Measurements from ENCODE around the gene UTP14C.
"Not testable (repeated sequence)": the region's sequence is repeated elsewhere in the genome, so short reads cannot be mapped to it uniquely, and the experiment has no call there.

Gene UTP14C

DNA sequence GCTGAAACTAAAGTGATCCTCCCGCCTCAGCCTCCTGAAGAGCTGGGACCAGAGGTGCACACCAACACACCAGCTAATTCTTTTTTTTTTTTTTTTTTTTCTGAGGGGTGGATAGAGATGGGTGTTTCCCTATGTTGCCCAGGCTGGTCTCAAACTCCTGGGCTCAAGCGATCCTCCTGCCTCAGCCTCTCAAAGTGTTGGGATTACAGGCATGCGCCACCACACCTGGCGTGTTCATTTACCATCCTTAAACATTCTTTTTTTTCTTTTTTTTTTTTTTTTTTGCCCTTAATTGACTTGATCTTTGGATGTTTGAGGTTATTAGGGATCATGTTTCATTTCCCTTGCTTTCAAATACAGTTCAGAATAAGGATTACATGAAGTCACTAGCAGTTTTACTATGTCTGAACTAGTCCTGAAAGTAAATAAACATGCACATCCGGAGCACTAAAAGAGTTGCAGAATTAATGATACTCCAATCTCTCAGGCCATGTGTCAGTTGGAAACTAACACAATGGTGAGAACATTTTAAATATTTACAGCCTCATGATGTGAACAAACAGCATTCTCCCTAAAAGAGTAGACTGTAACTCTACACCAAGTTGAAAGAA, 10.2 kb downstream of the UTP14C start:
- no peaks in the 10 kb centered on the region for H3K4me1 ChIP-seq (ENCODE audit: control insufficient read depth in 2 of 2, insufficient read depth in 2 of 2, low read length in 2 of 2)
- H3K36me3 ChIP-seq (ENCODE audit: control insufficient read depth in 2 of 2, insufficient read depth in 2 of 2, low read length in 2 of 2): no peaks in the 10 kb centered on the region
- H3K9me3 ChIP-seq (ENCODE audit: control insufficient read depth in 2 of 2, low read length in 2 of 2): no peaks in the 10 kb centered on the region
- H3K9ac ChIP-seq (ENCODE audit: low read depth in 1 of 2, low read length in 2 of 2): no peak overlapping the region
- no peak overlapping the region for H3K4me3 ChIP-seq (ENCODE audit: low read length in 2 of 2)
- H3K27ac ChIP-seq (ENCODE audit: low read depth in 2 of 2, low read length in 2 of 2): no peak overlapping the region
- H3K27me3 ChIP-seq (ENCODE audit: control insufficient read depth in 2 of 2, insufficient read depth in 2 of 2, low read length in 2 of 2): no peaks in the 10 kb centered on the region

DNA sequence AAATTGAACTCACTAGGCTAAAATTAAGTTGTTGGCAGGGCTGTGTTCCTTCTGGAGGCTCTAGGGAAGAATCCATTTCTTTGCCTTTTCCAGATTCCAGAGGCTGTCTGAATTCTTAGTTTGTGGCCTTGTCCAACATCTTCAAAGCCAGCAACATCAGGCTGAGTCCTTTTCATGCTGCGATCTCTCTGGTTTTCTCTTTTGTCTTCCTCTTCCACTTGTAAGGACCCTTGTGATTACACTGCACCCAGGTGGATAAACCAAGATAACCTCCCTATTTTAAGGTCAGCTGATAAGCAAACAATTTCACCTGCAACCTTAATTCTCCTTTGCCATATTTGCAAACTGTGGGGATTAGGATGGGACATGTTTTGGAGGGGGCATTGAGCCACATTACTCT, 11.5 kb downstream of the UTP14C start:
- Histone ChIP-seq H3K4me3 (ENCODE audit: low read length in 2 of 2) (no peak overlapping the region), H3K9ac (ENCODE audit: low read depth in 1 of 2, low read length in 2 of 2) (no peak overlapping the region), H3K36me3 (ENCODE audit: control insufficient read depth in 2 of 2, insufficient read depth in 2 of 2, low read length in 2 of 2) (no peaks in the 10 kb centered on the region), H3K27ac (ENCODE audit: low read depth in 2 of 2, low read length in 2 of 2) (no peak overlapping the region), H3K9me3 (ENCODE audit: control insufficient read depth in 2 of 2, low read length in 2 of 2) (no peaks in the 10 kb centered on the region), H3K27me3 (ENCODE audit: control insufficient read depth in 2 of 2, insufficient read depth in 2 of 2, low read length in 2 of 2) (no peaks in the 10 kb centered on the region), H3K4me1 (ENCODE audit: control insufficient read depth in 2 of 2, insufficient read depth in 2 of 2, low read length in 2 of 2) (no peaks in the 10 kb centered on the region)

DNA sequence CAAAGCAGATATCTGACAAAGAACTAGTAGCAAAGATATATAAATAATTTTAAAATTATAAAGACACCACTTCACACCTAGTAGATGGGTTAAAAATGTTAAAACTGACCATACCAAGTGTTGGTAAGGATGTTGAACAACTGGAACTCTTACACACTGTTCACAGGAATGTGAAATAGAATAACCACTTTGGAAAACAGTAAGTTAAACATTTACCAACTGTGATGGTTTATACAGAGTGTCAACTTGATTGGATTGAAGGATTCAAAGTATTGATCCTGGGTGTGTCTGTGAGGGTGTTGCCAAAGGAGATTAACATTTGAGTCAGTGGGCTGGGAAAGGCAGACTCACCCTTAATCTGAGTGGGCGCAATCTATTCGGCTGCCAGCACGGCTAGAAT, 19.2 kb downstream of the UTP14C start:
- Histone ChIP-seq H3K36me3 (ENCODE audit: control insufficient read depth in 2 of 2, insufficient read depth in 2 of 2, low read length in 2 of 2) (no peaks in the 10 kb centered on the region), H3K9ac (ENCODE audit: low read depth in 1 of 2, low read length in 2 of 2) (no peak overlapping the region), H3K4me3 (ENCODE audit: low read length in 2 of 2) (no peak overlapping the region), H3K9me3 (ENCODE audit: control insufficient read depth in 2 of 2, low read length in 2 of 2) (no peaks in the 10 kb centered on the region), H3K27ac (ENCODE audit: low read depth in 2 of 2, low read length in 2 of 2) (no peak overlapping the region), H3K4me1 (ENCODE audit: control insufficient read depth in 2 of 2, insufficient read depth in 2 of 2, low read length in 2 of 2) (no peaks in the 10 kb centered on the region), H3K27me3 (ENCODE audit: control insufficient read depth in 2 of 2, insufficient read depth in 2 of 2, low read length in 2 of 2) (no peaks in the 10 kb centered on the region)

DNA sequence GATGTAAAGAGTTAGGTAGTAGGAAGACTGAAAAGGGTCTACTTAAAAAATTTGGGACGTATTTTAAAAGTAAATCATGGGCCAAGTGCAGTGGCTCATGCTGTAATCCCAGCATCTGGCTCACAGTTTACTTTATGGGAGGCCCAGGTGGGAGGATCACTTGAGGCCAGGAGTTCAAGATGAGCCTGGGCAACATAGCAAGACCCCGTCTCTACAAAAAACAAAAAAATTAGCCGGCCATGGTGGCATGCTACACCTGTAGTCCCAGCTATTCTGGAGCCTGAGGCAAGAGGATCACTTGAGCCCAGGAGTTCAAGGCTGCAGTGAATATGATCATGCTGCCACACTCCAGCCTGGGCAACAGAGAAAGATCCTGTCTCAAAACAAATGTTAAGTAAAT, 23.0 kb downstream of the UTP14C start:
- Histone ChIP-seq H3K27me3 (ENCODE audit: control insufficient read depth in 2 of 2, insufficient read depth in 2 of 2, low read length in 2 of 2) (no peaks in the 10 kb centered on the region), H3K4me3 (ENCODE audit: low read length in 2 of 2) (no peak overlapping the region), H3K36me3 (ENCODE audit: control insufficient read depth in 2 of 2, insufficient read depth in 2 of 2, low read length in 2 of 2) (no peaks in the 10 kb centered on the region)

DNA sequence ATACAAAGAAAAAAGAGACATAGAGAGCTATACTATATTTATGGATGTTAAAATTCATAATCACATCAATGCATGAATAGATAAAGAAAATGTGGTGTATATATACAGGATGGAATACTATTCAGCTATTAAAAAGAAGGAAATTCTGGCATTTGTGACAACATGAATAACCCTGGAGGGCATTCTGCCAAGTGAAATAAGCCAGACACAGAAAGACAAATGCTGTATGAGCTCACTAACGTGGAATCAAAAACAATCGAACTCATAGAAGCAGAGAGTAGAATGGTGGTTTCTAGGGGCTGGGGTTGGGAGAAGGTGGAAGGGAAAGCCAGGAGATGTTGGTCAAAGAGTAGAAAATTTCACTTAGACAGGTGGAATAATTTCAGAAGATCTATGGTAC, 24.0 kb downstream of the UTP14C start:
- no peaks in the 10 kb centered on the region for H3K4me1 ChIP-seq (ENCODE audit: control insufficient read depth in 2 of 2, insufficient read depth in 2 of 2, low read length in 2 of 2)
- H3K27ac ChIP-seq (ENCODE audit: low read depth in 2 of 2, low read length in 2 of 2): no peak overlapping the region

More for the DNA sequence above, 23.0 kb downstream of the UTP14C start:
- Histone ChIP-seq H3K9me3 (ENCODE audit: control insufficient read depth in 2 of 2, low read length in 2 of 2) (no peaks in the 10 kb centered on the region), H3K4me1 (ENCODE audit: control insufficient read depth in 2 of 2, insufficient read depth in 2 of 2, low read length in 2 of 2) (no peaks in the 10 kb centered on the region), H3K27ac (ENCODE audit: low read depth in 2 of 2, low read length in 2 of 2) (no peak overlapping the region), H3K9ac (ENCODE audit: low read depth in 1 of 2, low read length in 2 of 2) (no peak overlapping the region)

DNA sequence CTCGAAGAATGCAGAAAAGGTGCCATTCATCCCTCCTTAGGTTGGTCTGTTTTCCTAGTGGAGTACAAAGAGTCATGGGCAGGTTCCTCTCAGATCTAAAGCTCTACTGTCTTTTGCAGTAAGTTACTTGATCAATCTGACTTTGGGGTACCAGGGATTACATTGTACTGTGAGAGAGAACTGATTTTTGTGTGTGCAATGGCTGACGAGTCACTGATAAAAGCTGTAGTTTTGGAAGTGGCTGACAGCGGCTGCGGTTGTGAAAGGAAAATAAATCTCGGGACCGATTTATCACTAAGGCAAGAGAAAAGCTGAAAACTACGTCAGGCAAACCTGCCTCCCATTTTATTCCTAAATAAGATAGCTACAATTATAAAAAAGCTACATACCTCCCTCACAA, 26.9 kb downstream of the UTP14C start:
- H3K27me3 ChIP-seq (ENCODE audit: control insufficient read depth in 2 of 2, insufficient read depth in 2 of 2, low read length in 2 of 2): no peaks in the 10 kb centered on the region
- H3K9ac ChIP-seq (ENCODE audit: low read depth in 1 of 2, low read length in 2 of 2): no peak overlapping the region
- H3K4me3 ChIP-seq (ENCODE audit: low read length in 2 of 2): no peak overlapping the region
- no peaks in the 10 kb centered on the region for H3K4me1 ChIP-seq (ENCODE audit: control insufficient read depth in 2 of 2, insufficient read depth in 2 of 2, low read length in 2 of 2)
- H3K9me3 ChIP-seq (ENCODE audit: control insufficient read depth in 2 of 2, low read length in 2 of 2): no peaks in the 10 kb centered on the region
- no peak overlapping the region for H3K27ac ChIP-seq (ENCODE audit: low read depth in 2 of 2, low read length in 2 of 2)
- no peaks in the 10 kb centered on the region for H3K36me3 ChIP-seq (ENCODE audit: control insufficient read depth in 2 of 2, insufficient read depth in 2 of 2, low read length in 2 of 2)

More for the DNA sequence above, 24.0 kb downstream of the UTP14C start:
- H3K36me3 ChIP-seq (ENCODE audit: control insufficient read depth in 2 of 2, insufficient read depth in 2 of 2, low read length in 2 of 2): no peaks in the 10 kb centered on the region
- no peaks in the 10 kb centered on the region for H3K27me3 ChIP-seq (ENCODE audit: control insufficient read depth in 2 of 2, insufficient read depth in 2 of 2, low read length in 2 of 2)
- H3K9me3 ChIP-seq (ENCODE audit: control insufficient read depth in 2 of 2, low read length in 2 of 2): no peaks in the 10 kb centered on the region
- H3K9ac ChIP-seq (ENCODE audit: low read depth in 1 of 2, low read length in 2 of 2): no peak overlapping the region
- no peak overlapping the region for H3K4me3 ChIP-seq (ENCODE audit: low read length in 2 of 2)

DNA sequence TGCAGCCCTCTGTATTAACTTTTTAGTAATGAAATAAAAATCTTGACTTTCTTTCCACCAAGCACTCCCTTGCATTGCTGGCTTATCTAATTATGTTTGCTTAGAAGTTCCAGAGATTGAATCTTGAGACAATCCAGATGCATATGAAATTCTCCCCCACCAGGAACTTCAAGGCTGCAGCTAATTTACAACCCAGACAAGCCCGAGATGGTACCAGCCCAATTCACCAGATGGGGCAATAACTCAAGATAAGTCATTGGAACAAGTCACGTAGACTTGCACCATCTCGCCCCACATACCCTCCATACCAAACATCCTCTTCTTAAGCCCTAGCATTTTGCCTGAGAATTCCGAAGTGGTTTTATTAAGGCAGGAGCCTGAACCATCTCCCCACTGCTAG, 29.0 kb downstream of the UTP14C start:
- no peak overlapping the region for H3K9ac ChIP-seq (ENCODE audit: low read depth in 1 of 2, low read length in 2 of 2)
- H3K9me3 ChIP-seq (ENCODE audit: control insufficient read depth in 2 of 2, low read length in 2 of 2): no peaks in the 10 kb centered on the region
- H3K27ac ChIP-seq (ENCODE audit: low read depth in 2 of 2, low read length in 2 of 2): no peak overlapping the region
- no peaks in the 10 kb centered on the region for H3K36me3 ChIP-seq (ENCODE audit: control insufficient read depth in 2 of 2, insufficient read depth in 2 of 2, low read length in 2 of 2)
- no peak overlapping the region for H3K4me3 ChIP-seq (ENCODE audit: low read length in 2 of 2)
- no peaks in the 10 kb centered on the region for H3K4me1 ChIP-seq (ENCODE audit: control insufficient read depth in 2 of 2, insufficient read depth in 2 of 2, low read length in 2 of 2)
- H3K27me3 ChIP-seq (ENCODE audit: control insufficient read depth in 2 of 2, insufficient read depth in 2 of 2, low read length in 2 of 2): no peaks in the 10 kb centered on the region

DNA sequence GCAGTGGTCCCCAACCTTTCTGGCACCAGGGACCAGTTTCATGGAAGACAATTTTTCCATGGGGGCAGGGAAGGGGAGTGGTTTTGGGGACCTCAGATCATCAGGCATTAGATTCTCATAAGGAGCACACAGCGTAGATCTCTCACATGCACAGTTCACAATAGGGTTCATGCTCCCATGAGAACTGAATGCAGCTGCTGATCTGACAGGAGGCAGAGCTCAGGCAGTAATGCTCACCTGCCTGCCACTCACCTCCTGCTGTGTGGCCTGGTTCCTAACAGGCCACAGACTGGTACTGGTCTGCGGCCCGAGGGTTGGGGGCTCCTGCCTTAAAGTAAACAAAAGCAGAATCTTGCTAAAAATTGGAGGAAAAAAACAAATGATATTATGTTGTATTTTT, 36.6 kb downstream of the UTP14C start:
- H3K36me3 ChIP-seq (ENCODE audit: control insufficient read depth in 2 of 2, insufficient read depth in 2 of 2, low read length in 2 of 2); H3K9me3 ChIP-seq (ENCODE audit: control insufficient read depth in 2 of 2, low read length in 2 of 2); H3K27ac ChIP-seq (ENCODE audit: low read depth in 2 of 2, low read length in 2 of 2); H3K4me3 ChIP-seq (ENCODE audit: low read length in 2 of 2); H3K27me3 ChIP-seq (ENCODE audit: control insufficient read depth in 2 of 2, insufficient read depth in 2 of 2, low read length in 2 of 2); H3K9ac ChIP-seq (ENCODE audit: low read depth in 1 of 2, low read length in 2 of 2); H3K4me1 ChIP-seq (ENCODE audit: control insufficient read depth in 2 of 2, insufficient read depth in 2 of 2, low read length in 2 of 2): not testable (repeated sequence)

DNA sequence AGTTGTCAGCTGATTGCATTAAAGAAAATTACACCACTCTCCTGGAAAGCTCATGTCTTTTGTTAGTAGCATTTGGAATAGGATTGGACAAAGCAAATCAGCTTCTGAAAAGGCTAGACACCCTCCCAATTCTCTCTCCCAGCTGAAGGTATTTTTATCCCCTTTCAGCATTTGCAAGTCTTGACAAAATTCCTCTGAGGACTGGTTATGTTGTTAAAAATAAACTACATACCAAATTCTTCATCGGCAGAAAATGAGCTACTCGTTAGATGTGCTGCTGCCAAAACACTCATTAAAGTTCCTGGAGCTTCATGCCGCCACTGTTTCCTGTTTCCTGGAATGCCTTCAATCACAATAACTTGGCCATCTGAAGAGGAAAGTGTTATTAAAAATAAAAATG, 37.1 kb downstream of the UTP14C start:
- Histone ChIP-seq H3K27ac (ENCODE audit: low read depth in 2 of 2, low read length in 2 of 2) (no peak overlapping the region), H3K4me1 (ENCODE audit: control insufficient read depth in 2 of 2, insufficient read depth in 2 of 2, low read length in 2 of 2) (no peaks in the 10 kb centered on the region), H3K9me3 (ENCODE audit: control insufficient read depth in 2 of 2, low read length in 2 of 2) (peaks cover 0 to 3% of the 10 kb centered on the region in 2 donors), H3K36me3 (ENCODE audit: control insufficient read depth in 2 of 2, insufficient read depth in 2 of 2, low read length in 2 of 2) (no peaks in the 10 kb centered on the region), H3K4me3 (ENCODE audit: low read length in 2 of 2) (no peak overlapping the region), H3K27me3 (ENCODE audit: control insufficient read depth in 2 of 2, insufficient read depth in 2 of 2, low read length in 2 of 2) (no peaks in the 10 kb centered on the region), H3K9ac (ENCODE audit: low read depth in 1 of 2, low read length in 2 of 2) (no peak overlapping the region)

DNA sequence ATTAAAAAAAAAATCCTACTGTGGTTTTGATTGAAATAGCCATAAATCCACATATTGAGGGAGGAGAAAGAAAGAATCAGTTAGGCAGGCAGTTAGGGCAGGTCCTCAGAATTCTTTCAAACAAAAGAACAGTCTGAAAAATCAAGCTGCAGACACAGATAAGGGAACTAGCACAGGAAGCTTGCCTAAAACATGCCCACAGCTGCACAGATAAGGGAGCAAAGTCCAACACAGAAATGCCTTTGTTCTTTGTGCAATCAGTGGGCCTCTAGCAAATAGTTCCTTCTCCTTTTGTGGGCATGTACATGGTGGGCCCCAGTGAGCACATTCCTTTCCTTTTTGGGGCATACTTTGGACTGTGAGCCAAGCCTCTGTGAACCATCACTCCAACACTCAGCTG, 42.7 kb downstream of the UTP14C start:
- H3K4me3 ChIP-seq (ENCODE audit: low read length in 2 of 2): no peak overlapping the region
- H3K36me3 ChIP-seq (ENCODE audit: control insufficient read depth in 2 of 2, insufficient read depth in 2 of 2, low read length in 2 of 2): no peaks in the 10 kb centered on the region
- peaks cover 5 to 9% of the 10 kb centered on the region in 2 donors for H3K9me3 ChIP-seq (ENCODE audit: control insufficient read depth in 2 of 2, low read length in 2 of 2)
- no peak overlapping the region for H3K9ac ChIP-seq (ENCODE audit: low read depth in 1 of 2, low read length in 2 of 2)
- no peak overlapping the region for H3K27ac ChIP-seq (ENCODE audit: low read depth in 2 of 2, low read length in 2 of 2)
- H3K27me3 ChIP-seq (ENCODE audit: control insufficient read depth in 2 of 2, insufficient read depth in 2 of 2, low read length in 2 of 2): no peaks in the 10 kb centered on the region
- no peaks in the 10 kb centered on the region for H3K4me1 ChIP-seq (ENCODE audit: control insufficient read depth in 2 of 2, insufficient read depth in 2 of 2, low read length in 2 of 2)

All from mucosa of rectum (tissue), 2 donors.